ENCODE results near the gene RAD54L. TPM values are rescaled to one million over a fixed set of nuclear protein-coding genes. Genes with fewer than 3 reads are reported as not detected.

RAD54L gene
- total RNA-seq, 1 experiment from 2014 or later, result 28.9 TPM

GRCh38 chr1:46303038-46303871 is 55.7 kb downstream of the RAD54L start, which contains the start of the genes LRRC41 and UQCRH (continued):
- no peak; the same call in 1 of the 2 replicates for TF ChIP-seq ELF1 (IDR thresholded peaks at IDR 0.05; ENCODE audit: borderline replicate concordance, low read depth)
- TF ChIP-seq JUND (IDR thresholded peaks at IDR 0.05), result peak; percentile 90

GRCh38 chr1:46303872-46304326 is 56.3 kb downstream of the RAD54L start:
- no peaks in the 10 kb centered on the region for H3K9me2 ChIP-seq (ENCODE audit: insufficient read depth)
- H3K27me3 ChIP-seq (ENCODE audit: insufficient read depth, low read length), result no peaks in the 10 kb centered on the region
- H3K4me2 ChIP-seq (ENCODE audit: low read length), result peak overlapping the region; percentile 87
- peak overlapping the region; percentile 81 to 92 for H3K4me3 ChIP-seq (replicated peaks in 1 of 2; ENCODE audit: low read depth in 1 of 2, low read length in 2 of 2)
- peaks cover 7 to 15% of the 10 kb centered on the region in 2 experiments; a peak in 2 of 4 replicates for H3K36me3 ChIP-seq (ENCODE audit: control insufficient read depth in 1 of 2, insufficient read depth in 2 of 2, low read length in 2 of 2)
- ATAC-seq (peak; percentile 21), DNase-seq (ENCODE audit: low read depth, low spot score) (no peak)
- no peak overlapping the region for H2AFZ ChIP-seq (ENCODE audit: low read depth, low read length, poor library complexity, severe bottlenecking)
- H3K4me1 ChIP-seq (ENCODE audit: control insufficient read depth in 1 of 2, insufficient read depth in 2 of 2, low read length in 2 of 2), result peaks cover 7 to 19% of the 10 kb centered on the region in 2 experiments; a peak in 3 of 4 replicates
- H3K9ac ChIP-seq (ENCODE audit: low read length), result peak overlapping the region; percentile 87
- peaks cover 98% of the 10 kb centered on the region for H3K79me2 ChIP-seq (ENCODE audit: insufficient read depth, low read length)
- peak overlapping the region; percentile 94 for H3K27ac ChIP-seq (ENCODE audit: low read depth, low read length)
- intact Hi-C loops (cut with micrococcal nuclease), result loop anchor here (2.0 kb wide), 1 partner anchor 37 kb away; the partner anchor contains the start of gene NSUN4
- BruUV-seq (replicated peaks), result TSS peak; percentile 84
- ChIA-PET CTCF (interaction anchor here (1.6 kb wide), 1 partner anchor 44 kb away, joined by 7 read pairs; no protein-coding TSS in a partner anchor), POLR2A (interaction anchor here (1.6 kb wide), 1 partner anchor 30 kb away, joined by 6 read pairs; no protein-coding TSS in a partner anchor), RAD21 (ENCODE audit: low non-redundant PET in 1 of 2, low total read pairs in 2 of 2, uncharacterized antibody in 2 of 2, unreplicated experiment in 2 of 2) (interaction anchor here in 1 of 2 experiments (0.6 kb wide), 1 partner anchor 213 kb away, joined by 5 read pairs; no protein-coding TSS in a partner anchor)
- no peaks in the 10 kb centered on the region for H3K9me3 ChIP-seq (ENCODE audit: control insufficient read depth in 1 of 2, insufficient read depth in 1 of 2, low read depth in 1 of 2, low read length in 2 of 2)
- no peak for TF ChIP-seq ZBTB33 (IDR thresholded peaks at IDR 0.05; ENCODE audit: extremely low read depth, insufficient replicate concordance, low read length)
- TF ChIP-seq CBX3 (IDR thresholded peaks at IDR 0.05; ENCODE audit: low read depth), result no peak
- TF ChIP-seq SP1 (IDR thresholded peaks at IDR 0.05; ENCODE audit: low read depth), result no peak
- TF ChIP-seq ZNF274 (IDR thresholded peaks at IDR 0.05; ENCODE audit: low read depth, low read length), result no peak
- no peak for TF ChIP-seq EZH2 (IDR thresholded peaks at IDR 0.05)
- no peak for TF ChIP-seq ZFX (IDR thresholded peaks at IDR 0.05)
- TF ChIP-seq CEBPB (IDR thresholded peaks at IDR 0.05; ENCODE audit: low read depth), result no peak
- no peak for TF ChIP-seq SIN3A (IDR thresholded peaks at IDR 0.05; ENCODE audit: low read depth)
- TF ChIP-seq MAX (IDR thresholded peaks at IDR 0.05), result no peak
- no peak for TF ChIP-seq YY1 (IDR thresholded peaks at IDR 0.05; ENCODE audit: extremely low read depth, insufficient replicate concordance, low read depth, low read length)
- no peak for TF ChIP-seq POLR2AphosphoS5 (IDR thresholded peaks at IDR 0.05; ENCODE audit: low read depth, low read length)
- peaks cover 12% of the 10 kb centered on the region; the same call in 1 of the 2 replicates for H4K20me1 ChIP-seq (ENCODE audit: insufficient read depth)

All from HCT116 (cell line).